Left ventricle myocardium inferior (tissue), 1 donor: ENCODE results near the gene DYNC1LI2. TPM values are rescaled to one million over a fixed set of nuclear protein-coding genes. Genes with fewer than 3 reads are reported as not detected.

Source experiments
- DNase-seq: peaks from one replicate; pipeline ENCODE4 v3.0.0-alpha.2; 2020
- H3K27ac ChIP-seq: fragments of 200-600 bp; replicated peaks from 2 replicates; pipeline ENCODE4 v1.8.0; 2021
- H3K27me3 ChIP-seq: fragments of 200-600 bp; 2 replicates; pipeline ENCODE4 v1.8.0; 2021; ENCODE audit warnings: low read depth
- H3K36me3 ChIP-seq: fragments of 200-600 bp; 2 replicates; pipeline ENCODE4 v1.8.0; 2021
- H3K4me1 ChIP-seq: fragments of 200-600 bp; 2 replicates; pipeline ENCODE4 v1.8.0; 2021
- H3K4me3 ChIP-seq: fragments of 200-600 bp; 2 replicates; pipeline ENCODE4 v1.8.0; 2021; ENCODE audit warnings: mild to moderate bottlenecking, moderate library complexity
- H3K9me3 ChIP-seq: fragments of 200-600 bp; replicated peaks from 2 replicates; pipeline ENCODE4 v1.8.0; 2021
- intact Hi-C: fragments of 100-400 bp; cut with micrococcal nuclease; formaldehyde crosslinking; loops from one replicate; pipeline ENCODE4 v1.11.0; 2022
- total RNA-seq: library from RNA; stranded (reverse); fragmentation: NEBNext Ultra II Directional; extraction: Animal tissue kit (Norgen Biotek cat#: 25700); gene quantifications from one replicate; pipeline ENCODE4 v1.2.1, GENCODE V29; 2021
- TF ChIP-seq, protein P1 (sequence below): fragments of 200-600 bp; IDR thresholded peaks from 2 replicates; pipeline ENCODE4 v1.8.0; 2021; ENCODE audit warnings: antibody characterized with exemption, mild to moderate bottlenecking, borderline replicate concordance
- donor health status: DM: no; HTN: yes; CAD: no; lungs with severe emphysema.

DYNC1LI2 gene
- total RNA-seq, 1 donor from 2014 or later = 82.9 TPM

- Histone ChIP-seq H3K4me3 (no peak overlapping the region), H3K27ac (no peak overlapping the region), H3K27me3 (no peaks in the 10 kb centered on the region), H3K4me1 (peaks cover 43% of the 10 kb centered on the region), H3K36me3 (peaks cover 15% of the 10 kb centered on the region), H3K9me3 (no peaks in the 10 kb centered on the region)
- intact Hi-C loops = no loop called here
- DNase-seq = no peak
- TF ChIP-seq, protein P1, sequence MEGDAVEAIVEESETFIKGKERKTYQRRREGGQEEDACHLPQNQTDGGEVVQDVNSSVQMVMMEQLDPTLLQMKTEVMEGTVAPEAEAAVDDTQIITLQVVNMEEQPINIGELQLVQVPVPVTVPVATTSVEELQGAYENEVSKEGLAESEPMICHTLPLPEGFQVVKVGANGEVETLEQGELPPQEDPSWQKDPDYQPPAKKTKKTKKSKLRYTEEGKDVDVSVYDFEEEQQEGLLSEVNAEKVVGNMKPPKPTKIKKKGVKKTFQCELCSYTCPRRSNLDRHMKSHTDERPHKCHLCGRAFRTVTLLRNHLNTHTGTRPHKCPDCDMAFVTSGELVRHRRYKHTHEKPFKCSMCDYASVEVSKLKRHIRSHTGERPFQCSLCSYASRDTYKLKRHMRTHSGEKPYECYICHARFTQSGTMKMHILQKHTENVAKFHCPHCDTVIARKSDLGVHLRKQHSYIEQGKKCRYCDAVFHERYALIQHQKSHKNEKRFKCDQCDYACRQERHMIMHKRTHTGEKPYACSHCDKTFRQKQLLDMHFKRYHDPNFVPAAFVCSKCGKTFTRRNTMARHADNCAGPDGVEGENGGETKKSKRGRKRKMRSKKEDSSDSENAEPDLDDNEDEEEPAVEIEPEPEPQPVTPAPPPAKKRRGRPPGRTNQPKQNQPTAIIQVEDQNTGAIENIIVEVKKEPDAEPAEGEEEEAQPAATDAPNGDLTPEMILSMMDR = no peak
Measured at GRCh38 chr16:66752958-66753357, 1.5 kb upstream of the DYNC1LI2 start.

DNA sequence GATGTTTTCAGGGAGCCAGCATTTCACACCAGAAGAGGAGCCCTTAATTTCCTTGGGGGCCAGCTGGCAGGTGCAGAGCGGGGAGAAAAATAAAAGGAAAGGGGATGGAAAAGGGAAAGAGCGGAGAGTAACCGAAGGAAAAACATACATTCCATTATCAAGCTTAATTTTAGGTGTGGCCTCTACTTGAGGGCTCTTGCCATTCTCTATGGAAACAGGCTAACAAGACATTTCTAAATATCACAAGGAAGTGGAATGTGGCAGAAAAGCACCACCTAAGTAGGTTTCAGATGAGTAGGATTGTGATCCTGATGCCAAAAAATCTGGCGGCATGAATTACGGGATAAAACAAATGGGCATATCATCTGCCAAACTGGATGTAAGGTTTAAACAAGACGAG is 970 bp upstream of the DYNC1LI2 start:
- Histone ChIP-seq H3K4me3 (peak overlapping the region; percentile 99), H3K9me3 (no peaks in the 10 kb centered on the region), H3K4me1 (peaks cover 49% of the 10 kb centered on the region), H3K27me3 (no peaks in the 10 kb centered on the region), H3K36me3 (peaks cover 21% of the 10 kb centered on the region), H3K27ac (peak overlapping the region; percentile 99)
- intact Hi-C loops = no loop called here
- no peak for DNase-seq
- TF ChIP-seq, protein P1 = no peak

DNA sequence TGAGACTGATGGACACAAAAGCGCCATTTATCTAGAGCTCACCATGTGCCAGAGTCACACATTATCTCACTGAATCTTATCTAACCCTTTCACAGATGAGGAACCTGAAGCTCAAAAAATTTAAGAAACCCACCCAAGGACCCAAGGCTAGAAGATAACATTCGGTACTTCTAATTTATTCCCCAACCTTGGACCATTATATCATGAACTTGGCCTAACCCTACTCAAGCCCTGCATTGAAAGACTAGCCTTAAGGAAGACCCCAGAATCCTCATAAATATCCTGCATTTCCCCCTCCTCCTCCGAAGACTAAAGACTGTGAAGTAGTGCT is 548 bp upstream of the DYNC1LI2 start:
- DNase-seq = no peak
- Histone ChIP-seq H3K36me3 (peaks cover 25% of the 10 kb centered on the region), H3K27ac (peak overlapping the region; percentile 99), H3K9me3 (no peaks in the 10 kb centered on the region), H3K4me1 (peaks cover 53% of the 10 kb centered on the region), H3K27me3 (no peaks in the 10 kb centered on the region), H3K4me3 (peak overlapping the region; percentile 99)
- intact Hi-C loops = no loop called here
- TF ChIP-seq, protein P1 = no peak

DNA sequence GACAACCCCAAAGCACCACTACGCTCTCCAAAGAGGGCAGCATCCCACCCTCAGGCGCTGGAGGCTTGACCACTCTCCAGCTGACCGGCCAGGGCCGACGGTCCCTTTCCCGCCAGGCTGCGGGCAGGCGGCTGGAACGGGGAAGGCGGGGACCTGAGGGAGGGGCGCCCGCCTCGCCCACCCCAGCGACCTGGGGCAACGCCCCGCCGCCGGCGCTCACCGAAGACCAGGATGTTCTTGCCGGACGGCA is 431 bp downstream of the DYNC1LI2 start:
- intact Hi-C loops = no loop called here
- Histone ChIP-seq H3K27ac (peak overlapping the region; percentile 99), H3K4me3 (peak overlapping the region; percentile 99), H3K4me1 (peaks cover 63% of the 10 kb centered on the region), H3K27me3 (no peaks in the 10 kb centered on the region), H3K36me3 (peaks cover 35% of the 10 kb centered on the region), H3K9me3 (no peaks in the 10 kb centered on the region)
- peak; percentile 21 for DNase-seq
- TF ChIP-seq, protein P1 = no peak

- Histone ChIP-seq H3K4me1 (peaks cover 65% of the 10 kb centered on the region), H3K27ac (peak overlapping the region; percentile 99), H3K4me3 (peak overlapping the region; percentile 99), H3K36me3 (peaks cover 38% of the 10 kb centered on the region), H3K27me3 (no peaks in the 10 kb centered on the region), H3K9me3 (no peaks in the 10 kb centered on the region)
- no peak for DNase-seq
- TF ChIP-seq, protein P1 = no peak
- intact Hi-C loops = no loop called here
Measured at GRCh38 chr16:66750279-66751052, 943 bp downstream of the DYNC1LI2 start.
